ENCODE results near the gene TTLL8.

- TF ChIP-seq USF2 (IDR thresholded peaks at IDR 0.05; ENCODE audit: borderline replicate concordance, low read depth, low read length) (no peak), CTCF (IDR thresholded peaks at IDR 0.05) (no peak), CHD2 (IDR thresholded peaks at IDR 0.05; ENCODE audit: low read length, partially characterized antibody) (no peak), JUND (IDR thresholded peaks at IDR 0.05) (no peak), FOXM1 (IDR thresholded peaks at IDR 0.05; ENCODE audit: low read depth) (no peak), YY1 (IDR thresholded peaks at IDR 0.05; ENCODE audit: low read depth) (no peak), MEF2A (IDR thresholded peaks at IDR 0.05; ENCODE audit: borderline replicate concordance, low read depth) (no peak), MAX (IDR thresholded peaks at IDR 0.05; ENCODE audit: low read depth) (no peak), FOXJ3 (CRISPR knock-in tag; IDR thresholded peaks at IDR 0.05) (no peak)
Observed at GRCh38 chr22:50088096-50088495, 30.0 kb upstream of the TTLL8 start.
